Adrenal gland (tissue), 19 donors: ENCODE measurements around the gene LDLRAD2. TPM values are rescaled to one million over a fixed set of nuclear protein-coding genes. Genes with fewer than 3 reads are reported as not detected.

Experiments
- DNase-seq, 7 donors: peaks; one replicate each; pipeline ENCODE4 v3.0.0-alpha.2; 2019 to 2020
- H3K27ac ChIP-seq, 5 donors: fragments of 200-600 bp; sonication (generic) in 4 of 5; 1 replicate in 3 of 5; 2 replicates in 2 of 5; pipeline versions ENCODE4 v1.5.1 to v1.8.0; 2016 to 2020; ENCODE audit warnings: mild to moderate bottlenecking in 1 of 5
- H3K27me3 ChIP-seq: fragments of 200-600 bp; 2 replicates; pipeline ENCODE4 v1.8.0; 2021
- H3K36me3 ChIP-seq, 2 donors: fragments of 200-600 bp; replicated peaks in 1 of 2; 1 replicate in 1 of 2; 2 replicates in 1 of 2; pipeline versions ENCODE4 v1.5.1 to v1.8.0; 2018 to 2022
- H3K4me1 ChIP-seq, 2 donors: fragments of 200-600 bp; replicated peaks in 1 of 2; 1 replicate in 1 of 2; 2 replicates in 1 of 2; pipeline versions ENCODE4 v1.5.1 to v1.8.0; 2018 to 2021
- H3K4me3 ChIP-seq, 4 donors: fragments of 200-600 bp; sonication (generic) in 3 of 4; one replicate each; pipeline ENCODE4 v1.5.1; 2016 to 2018
- H3K9me3 ChIP-seq, 3 donors: fragments of 200-600 bp; sonication (generic) in 1 of 3; replicated peaks in 1 of 3; 1 replicate in 2 of 3; 2 replicates in 1 of 3; pipeline versions ENCODE4 v1.5.1 to v1.8.0; 2016 to 2021
- POLR2A ChIP-seq, 2 donors: fragments of 450-650 bp; IDR thresholded peaks; one replicate each; pipeline ENCODE4 v1.6.1; 2017; ENCODE audit warnings: antibody characterized with exemption in 2 of 2, mild to moderate bottlenecking in 2 of 2, moderate library complexity in 1 of 2
- WGBS, 4 donors: extraction: QIAGEN DNeasy Blood & Tissue Kit in 2 of 4; methylation state at CpG; one replicate each; pipeline versions ENCODE4 v1.1.5 to v1.1.7; 2013 to 2017; 5-methylcytosine and 5-hydroxymethylcytosine counted together
- intact Hi-C, 2 donors: fragments of 100-400 bp; cut with DNase I; formaldehyde crosslinking; loops; one replicate each; pipeline versions ENCODE4 v1.14.1 to v1.15.0; 2022 to 2023
- long read RNA-seq, 10 donors: library from polyadenylated mRNA in 3 of 10; unstranded in 2 of 10; stranded (forward) in 1 of 10; transcript quantifications; one replicate each; pipeline ENCODE4 v2.0.0 and lab custom pipeline, GENCODE V29; 2021 to 2026
- polyA plus RNA-seq, 3 donors: library from polyadenylated mRNA; stranded (reverse); fragments of 200-250 nt in 2 of 3; fragments of 350-450 nt in 1 of 3; fragmentation: Illumina TruSeq in 1 of 3; extraction: RNeasy Lipid Tissue Mini Kit (QIAGEN cat#74804) in 1 of 3; gene quantifications; one replicate each; pipeline ENCODE4 v1.2.3, GENCODE V29; 2013 to 2014
- total RNA-seq, 9 donors: library from RNA; depleted of rRNA in 4 of 9; stranded (reverse); fragments of >200 nt in 4 of 9; fragments of 120-200 nt in 1 of 9; fragmentation: NEBNext Ultra II Directional in 1 of 9; extraction: Animal tissue kit (Norgen Biotek cat#: 25700) in 1 of 9; gene quantifications; one replicate each; pipeline versions ENCODE4 v1.1.0 to v1.2.4, GENCODE V29; 2013 to 2023
- TF ChIP-seq, protein P1 (sequence below), 6 experiments: fragments of 450-650 bp in 4 of 6; fragments of 200-600 bp in 2 of 6; sonication (generic) in 1 of 6; IDR thresholded peaks; 1 replicate in 5 of 6; 2 replicates in 1 of 6; pipeline versions ENCODE4 v1.5.1 to v1.8.0; 2016 to 2021; ENCODE audit warnings: antibody characterized with exemption in 6 of 6, mild to moderate bottlenecking in 2 of 6, moderate library complexity in 1 of 6
- donor health status: healthy with polysubstance abuse.
- donor health status: Bipolar disorder and iron deficiency.
- donor health status: DM: yes; HTN: yes; CAD: no.
- donor health status: DM: no; HTN: no; CAD: no.
- donor health status: DM: no; HTN: no; CAD: no.
- donor health status: DM: yes; HTN: yes; CAD: no.

Gene LDLRAD2, protein sequence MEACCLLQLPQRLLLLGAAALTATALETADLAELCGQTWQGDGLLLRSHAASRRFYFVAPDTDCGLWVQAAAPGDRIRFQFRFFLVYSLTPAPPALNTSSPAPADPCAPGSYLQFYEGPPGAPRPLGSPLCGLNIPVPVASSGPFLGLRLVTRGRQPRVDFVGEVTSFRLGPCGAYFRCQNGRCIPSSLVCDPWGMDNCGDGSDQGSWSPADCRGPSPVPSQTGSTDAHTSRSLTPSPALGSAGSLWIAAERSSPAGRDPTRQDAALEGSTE
- total RNA-seq, result 1 to 10 TPM in 4 of 9 donors, under 1 TPM in 4, not detected in 1; 0.22 to 1.7 (median 1.0) TPM
- polyA plus RNA-seq, result 1 to 10 TPM in 2 of 3 donors, under 1 TPM in 1; 0.16 to 9.4 (median 5.4) TPM
- long read RNA-seq, donor 1, partial matches to known transcripts, result 16 of 16 reads
- long read RNA-seq, donor 1, other reads (novel, unspliced or antisense), result 0 of 16 reads
- long read RNA-seq, donor 2, partial matches to known transcripts, result 65 of 65 reads
- long read RNA-seq, donor 2, other reads (novel, unspliced or antisense), result 0 of 65 reads
- long read RNA-seq, donor 3, result 0 reads
- long read RNA-seq, donor 4, partial matches to known transcripts, result 0 of 1 reads
- long read RNA-seq, donor 4, other reads (novel, unspliced or antisense), result 1 of 1 reads
- long read RNA-seq, donor 5, result 0 reads
- long read RNA-seq, donor 6, result 0 reads
- long read RNA-seq, donor 7, result 0 reads
- long read RNA-seq, donor 8, partial matches to known transcripts, result 64 of 64 reads
- long read RNA-seq, donor 8, other reads (novel, unspliced or antisense), result 0 of 64 reads
- long read RNA-seq, donor 9, partial matches to known transcripts, result 5 of 5 reads
- long read RNA-seq, donor 9, other reads (novel, unspliced or antisense), result 0 of 5 reads
- long read RNA-seq, donor 10, result 0 reads

DNA sequence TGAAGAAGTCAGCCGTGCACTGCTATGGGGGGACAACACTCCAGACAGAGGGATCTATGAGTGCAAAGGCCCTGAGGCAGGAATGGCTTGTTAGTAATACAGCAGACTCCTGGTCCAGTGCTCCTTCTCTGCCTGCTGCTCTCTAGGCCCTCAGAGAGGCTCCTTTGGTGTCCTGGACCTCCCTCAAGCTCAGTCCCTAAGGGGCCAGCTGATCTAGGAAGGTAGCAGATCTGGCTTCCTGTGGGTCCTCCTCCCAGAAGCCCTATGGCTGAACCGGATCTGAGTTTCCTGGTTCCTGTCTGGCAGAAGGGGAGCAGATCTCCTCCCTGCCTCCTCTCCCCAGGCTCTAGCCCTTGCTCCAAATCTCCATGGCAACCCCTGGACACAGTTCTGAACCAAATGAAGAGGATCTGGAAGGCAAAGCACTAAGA, at the start of gene LDLRAD2:
Gene LDLRAD2, plus strand, starts transcription at position 391 of the 431 bp plus-strand sequence. CDS start 187 bp downstream, outside the sequence.
- WGBS, 4 donors, result 60 to 75% (median 71%) methylated on average over 2 of the region's 2 CpGs
- no peak for TF ChIP-seq POLR2A (IDR thresholded peaks at IDR 0.05)
- TF ChIP-seq, protein P1, sequence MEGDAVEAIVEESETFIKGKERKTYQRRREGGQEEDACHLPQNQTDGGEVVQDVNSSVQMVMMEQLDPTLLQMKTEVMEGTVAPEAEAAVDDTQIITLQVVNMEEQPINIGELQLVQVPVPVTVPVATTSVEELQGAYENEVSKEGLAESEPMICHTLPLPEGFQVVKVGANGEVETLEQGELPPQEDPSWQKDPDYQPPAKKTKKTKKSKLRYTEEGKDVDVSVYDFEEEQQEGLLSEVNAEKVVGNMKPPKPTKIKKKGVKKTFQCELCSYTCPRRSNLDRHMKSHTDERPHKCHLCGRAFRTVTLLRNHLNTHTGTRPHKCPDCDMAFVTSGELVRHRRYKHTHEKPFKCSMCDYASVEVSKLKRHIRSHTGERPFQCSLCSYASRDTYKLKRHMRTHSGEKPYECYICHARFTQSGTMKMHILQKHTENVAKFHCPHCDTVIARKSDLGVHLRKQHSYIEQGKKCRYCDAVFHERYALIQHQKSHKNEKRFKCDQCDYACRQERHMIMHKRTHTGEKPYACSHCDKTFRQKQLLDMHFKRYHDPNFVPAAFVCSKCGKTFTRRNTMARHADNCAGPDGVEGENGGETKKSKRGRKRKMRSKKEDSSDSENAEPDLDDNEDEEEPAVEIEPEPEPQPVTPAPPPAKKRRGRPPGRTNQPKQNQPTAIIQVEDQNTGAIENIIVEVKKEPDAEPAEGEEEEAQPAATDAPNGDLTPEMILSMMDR (IDR thresholded peaks at IDR 0.05), result no peak
- Histone ChIP-seq H3K4me1 (peaks cover 0 to 4% of the 10 kb centered on the region in 2 donors), H3K4me3 (no peak within 1 kb of the TSS), H3K27ac (no peak within 1 kb of the TSS), H3K27me3 (no peaks in the 10 kb centered on the region), H3K9me3 (no peaks in the 10 kb centered on the region), H3K36me3 (no peaks in the 10 kb centered on the region)
- no peak for DNase-seq
- intact Hi-C loops, result no loop called here

DNA sequence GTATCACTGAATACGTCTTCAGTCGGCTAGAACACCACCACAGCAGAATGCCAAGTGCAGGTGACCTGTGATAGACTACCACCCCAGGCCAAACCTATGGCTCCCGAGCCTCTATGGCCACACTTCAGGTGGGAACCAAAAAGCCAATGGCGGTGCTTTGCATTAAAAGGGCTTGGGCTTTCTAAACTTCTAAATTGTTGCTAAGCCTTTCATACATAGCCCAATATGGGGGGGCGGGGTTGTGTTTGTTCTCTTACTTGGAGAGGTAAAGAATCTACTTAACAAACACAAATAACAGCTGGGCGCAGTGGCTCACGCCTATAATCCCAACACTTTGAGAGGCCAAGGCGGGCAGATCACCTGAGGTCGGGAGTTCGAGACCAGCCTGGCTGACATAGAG, 48.8 kb upstream of the LDLRAD2 start:
- H3K4me1 ChIP-seq, result peaks cover 27 to 70% of the 10 kb centered on the region in 2 donors

DNA sequence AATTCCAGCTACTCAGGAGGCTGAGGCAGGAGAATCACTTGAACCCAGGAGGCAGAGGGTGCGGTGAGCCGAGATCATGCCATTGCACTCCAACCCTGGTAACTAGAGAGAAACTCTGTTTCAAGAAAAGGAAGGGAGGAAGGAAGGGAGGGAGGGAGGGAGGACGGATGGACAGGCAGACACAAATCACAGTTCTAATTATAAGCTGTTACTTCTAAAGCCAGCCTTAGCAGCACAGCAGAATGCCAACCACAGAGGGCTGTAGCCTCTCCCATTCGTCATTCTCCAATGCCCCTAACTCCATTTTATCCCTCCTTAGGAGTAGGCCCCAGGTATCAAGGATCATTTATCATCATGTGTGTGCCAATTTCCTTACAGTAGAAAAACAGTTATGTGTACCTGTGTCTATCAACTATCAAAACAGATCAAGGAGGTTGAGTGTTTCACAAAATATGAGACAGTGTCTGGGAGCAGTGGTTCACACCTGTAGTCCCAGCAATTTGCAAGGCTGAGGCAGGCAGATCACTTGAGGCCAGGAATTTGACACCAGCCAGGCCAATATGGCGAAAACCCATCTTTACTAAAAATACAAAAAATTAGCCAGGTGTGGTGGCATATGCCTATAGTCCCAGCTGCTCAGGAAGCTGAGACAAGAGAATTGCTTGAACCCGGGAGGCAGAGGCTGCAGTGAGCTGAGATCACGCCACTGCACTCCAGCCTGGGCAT, 48.2 kb upstream of the LDLRAD2 start:
- TF ChIP-seq POLR2A (IDR thresholded peaks at IDR 0.05), result no peak
- TF ChIP-seq, protein P1 (IDR thresholded peaks at IDR 0.05), result no peak
- intact Hi-C loops, result no loop called here
- 54 to 68% (median 58%) methylated on average over 7 of the region's 7 CpGs for WGBS, 4 donors
- Histone ChIP-seq H3K4me3 (no peak overlapping the region), H3K27me3 (no peaks in the 10 kb centered on the region), H3K27ac (peak overlapping the region; percentile 43 to 89 (median 78)), H3K9me3 (no peaks in the 10 kb centered on the region), H3K36me3 (no peaks in the 10 kb centered on the region), H3K4me1 (peaks cover 27 to 71% of the 10 kb centered on the region in 2 donors)
- peak in 1 of 7 donors; percentile 13 for DNase-seq

More for the DNA sequence above, 48.8 kb upstream of the LDLRAD2 start:
- no peaks in the 10 kb centered on the region for H3K9me3 ChIP-seq
- H3K27ac ChIP-seq, result peak overlapping the region in 2 of 5 donors; percentile 69 to 78
- H3K36me3 ChIP-seq, result no peaks in the 10 kb centered on the region
- intact Hi-C loops, result no loop called here
- no peak overlapping the region for H3K4me3 ChIP-seq
- TF ChIP-seq POLR2A (IDR thresholded peaks at IDR 0.05), result no peak
- TF ChIP-seq, protein P1 (IDR thresholded peaks at IDR 0.05), result no peak
- H3K27me3 ChIP-seq, result no peaks in the 10 kb centered on the region
- 85 to 96% (median 94%) methylated on average over 8 to 10 of the region's 10 CpGs for WGBS, 4 donors
- peak in 1 of 7 donors; percentile 20 for DNase-seq
